ENCODE results near the gene ANKDD1A.
A peak's percentile ranks its signal among the peaks of the same experiment; 100 is the strongest.

Gene ANKDD1A

DNA sequence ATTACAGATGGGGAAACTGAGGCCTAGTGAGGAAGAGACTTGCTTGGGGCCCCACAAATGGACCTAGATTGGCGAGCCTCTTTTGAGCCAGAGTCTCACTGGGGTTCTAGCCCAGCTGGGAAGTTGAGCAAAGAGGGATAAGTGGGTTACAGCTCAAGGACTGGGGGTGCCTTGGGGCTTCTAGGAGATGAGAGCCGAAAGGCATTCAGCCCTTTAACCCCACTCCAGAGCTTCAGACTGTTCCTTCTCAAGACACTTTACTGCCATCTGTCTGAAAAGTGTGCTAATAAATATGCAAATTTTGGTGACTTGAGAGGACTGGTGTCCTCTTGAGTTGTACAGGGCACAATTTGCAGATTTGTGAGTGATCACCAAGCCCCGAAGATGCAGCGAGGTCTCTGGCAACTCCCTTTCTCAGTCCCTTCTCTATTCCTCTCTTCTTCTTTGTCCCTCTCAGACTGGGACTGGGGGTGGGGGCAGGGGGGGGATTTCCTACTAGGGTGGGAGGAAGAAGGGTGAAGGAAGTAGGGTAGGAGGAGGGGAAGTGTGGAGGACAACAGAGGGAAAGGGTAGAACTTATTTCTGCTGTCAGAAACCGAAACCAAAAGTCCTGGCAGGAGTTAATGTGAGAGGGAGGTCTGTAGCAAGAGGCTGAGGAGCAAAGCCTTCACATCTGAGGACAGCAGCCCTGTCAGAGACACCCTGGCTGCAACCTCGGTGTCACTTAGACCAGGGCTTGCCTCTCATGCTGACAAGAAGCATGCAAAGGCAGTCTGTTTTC, 16.2 kb upstream of the ANKDD1A start:
- ATAC-seq (no peak), DNase-seq (peak; percentile 30)

DNA sequence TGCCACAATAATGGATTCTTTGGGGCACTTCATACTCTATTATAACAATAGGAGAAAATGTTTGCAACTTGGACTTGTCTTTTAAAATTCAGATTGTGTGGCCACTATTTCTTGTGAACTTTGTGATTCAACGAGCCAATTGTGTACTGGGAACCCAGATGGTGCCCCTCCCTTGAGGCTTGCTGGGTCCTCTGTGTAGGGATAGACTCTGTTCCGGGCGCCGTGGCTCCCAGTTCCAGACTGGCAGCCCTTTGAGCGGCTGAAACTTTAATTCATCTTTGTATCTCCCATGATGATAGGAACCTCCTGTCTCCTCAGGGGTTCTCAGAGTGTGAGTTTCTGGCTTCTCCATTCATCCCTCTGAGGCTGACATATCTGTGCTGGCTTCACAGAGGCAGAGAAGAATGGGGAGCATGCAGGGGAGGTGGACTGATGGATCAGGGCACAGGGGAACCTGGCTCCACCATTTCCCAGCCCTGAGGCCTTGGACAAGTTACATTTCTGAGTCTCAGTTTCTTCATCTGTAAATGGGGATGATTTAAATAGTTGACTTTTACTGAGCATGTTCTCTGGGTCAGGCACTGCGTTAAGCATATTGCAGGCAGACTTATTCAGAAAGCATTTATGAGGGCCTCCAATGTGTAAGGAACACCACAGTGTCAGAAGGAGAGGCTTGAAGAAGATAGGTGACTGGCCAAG, 15.2 kb upstream of the ANKDD1A start:
- no peak for ATAC-seq
- no peak for DNase-seq

DNA sequence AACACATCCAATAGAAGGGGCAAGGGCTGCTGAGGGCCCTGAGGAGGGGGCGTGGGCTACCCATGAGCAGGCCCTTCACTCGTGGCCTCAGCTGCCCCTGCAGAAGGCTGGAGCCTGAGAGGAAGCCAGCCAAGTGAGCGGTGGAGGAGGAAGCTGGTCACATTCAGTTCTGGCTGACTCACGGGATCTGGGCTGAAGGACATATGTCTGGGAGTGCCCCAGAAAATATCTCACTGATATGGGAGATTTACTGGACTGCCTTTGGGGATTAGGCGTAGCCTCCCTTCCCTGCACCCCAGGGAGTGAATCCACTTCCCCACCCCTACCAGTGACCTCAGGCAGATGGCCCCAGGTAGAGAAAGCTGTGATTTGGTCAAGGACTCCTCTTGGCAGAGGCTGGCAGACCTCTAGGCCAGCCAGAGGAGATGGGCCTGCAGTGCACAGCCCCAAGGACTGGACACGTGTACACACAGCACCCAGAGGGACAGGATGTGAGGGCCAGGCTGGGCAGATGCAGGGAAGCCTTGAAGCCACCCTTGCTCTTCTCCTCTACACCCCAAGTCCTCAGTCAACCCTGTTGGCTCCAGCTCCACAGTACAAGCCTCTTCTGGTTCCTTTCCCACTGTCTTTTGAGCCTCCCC, 14.2 kb upstream of the ANKDD1A start:
- DNase-seq, result no peak
- no peak for ATAC-seq

DNA sequence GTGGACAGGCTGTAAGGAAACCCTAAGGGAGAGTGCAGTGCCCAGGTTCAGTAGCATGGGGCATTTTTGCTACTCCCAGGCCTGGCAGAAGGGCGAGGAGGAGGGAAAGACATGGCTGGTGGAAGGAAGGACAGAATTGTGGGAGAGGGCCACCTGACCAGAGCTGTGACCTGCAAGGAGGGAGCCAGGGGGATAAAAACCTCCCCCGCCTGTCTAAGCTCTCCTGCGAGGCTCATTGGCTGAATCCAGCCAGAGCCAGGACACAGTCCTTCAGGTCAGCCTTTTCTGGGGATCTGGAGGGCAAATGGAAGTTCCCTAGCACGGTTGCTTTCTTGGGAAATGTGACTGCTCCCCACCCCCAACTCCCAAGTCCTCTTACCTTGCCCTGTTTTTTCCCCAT, 13.3 kb upstream of the ANKDD1A start:
- DNase-seq, result no peak
- no peak for ATAC-seq

DNA sequence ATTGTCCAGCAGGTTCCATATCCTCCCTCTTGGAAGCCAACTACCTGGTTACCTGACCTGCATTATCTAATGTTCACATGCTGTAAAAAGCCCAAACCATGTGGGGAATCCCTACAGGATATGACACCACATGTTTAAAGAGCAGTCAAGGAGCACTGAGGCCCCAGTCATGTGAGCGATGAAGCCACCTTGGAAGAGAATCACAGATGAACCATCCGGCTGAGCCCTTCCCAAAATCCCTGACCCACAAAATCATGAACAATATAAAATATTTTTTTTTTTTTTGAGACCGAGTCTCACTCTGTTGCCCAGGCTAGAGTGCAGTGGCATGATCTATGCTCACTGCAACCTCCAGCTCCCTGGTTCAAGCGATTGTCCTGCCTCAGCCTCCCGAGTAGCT, 10.6 kb upstream of the ANKDD1A start:
- peak; percentile 22 for DNase-seq
- ATAC-seq, result no peak

DNA sequence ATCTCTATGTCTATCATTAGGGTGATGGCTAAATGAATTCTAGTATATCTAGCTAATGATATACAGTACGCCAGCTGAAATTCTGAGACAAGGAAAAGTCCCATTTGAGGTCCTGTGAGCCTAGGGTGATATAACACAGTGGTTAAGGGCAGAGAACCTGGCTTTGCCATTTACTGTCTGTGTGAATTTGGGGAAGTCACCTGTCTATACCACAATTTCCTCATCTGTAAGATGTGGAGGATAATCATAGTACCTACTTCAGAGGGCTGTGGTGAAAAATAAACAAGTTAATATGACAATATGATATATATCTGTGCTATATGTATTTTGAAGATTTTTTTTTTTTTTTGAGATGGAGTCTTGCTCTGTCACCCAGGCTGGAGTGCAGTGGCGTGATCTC, 9.8 kb upstream of the ANKDD1A start:
- DNase-seq (no peak), ATAC-seq (no peak)

DNA sequence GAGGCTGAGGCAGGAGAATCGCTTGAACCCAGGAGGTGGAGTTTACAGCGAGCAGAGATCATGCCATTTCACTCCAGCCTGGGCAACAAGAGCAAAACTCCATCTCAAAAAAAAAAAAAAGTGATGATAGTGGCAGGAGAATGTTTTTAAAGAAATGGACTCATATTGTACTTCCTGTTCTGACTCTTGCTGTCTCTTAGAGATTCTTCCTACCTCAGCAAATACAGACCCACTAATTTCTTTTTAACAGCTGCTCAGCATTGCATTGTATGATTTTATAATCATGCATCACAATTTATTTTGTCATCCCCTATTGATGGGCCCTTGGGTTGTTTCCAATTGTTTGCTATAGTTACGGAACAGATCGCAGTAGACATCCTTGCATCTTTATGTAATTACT, 8.8 kb upstream of the ANKDD1A start:
- DNase-seq (no peak), ATAC-seq (no peak)

DNA sequence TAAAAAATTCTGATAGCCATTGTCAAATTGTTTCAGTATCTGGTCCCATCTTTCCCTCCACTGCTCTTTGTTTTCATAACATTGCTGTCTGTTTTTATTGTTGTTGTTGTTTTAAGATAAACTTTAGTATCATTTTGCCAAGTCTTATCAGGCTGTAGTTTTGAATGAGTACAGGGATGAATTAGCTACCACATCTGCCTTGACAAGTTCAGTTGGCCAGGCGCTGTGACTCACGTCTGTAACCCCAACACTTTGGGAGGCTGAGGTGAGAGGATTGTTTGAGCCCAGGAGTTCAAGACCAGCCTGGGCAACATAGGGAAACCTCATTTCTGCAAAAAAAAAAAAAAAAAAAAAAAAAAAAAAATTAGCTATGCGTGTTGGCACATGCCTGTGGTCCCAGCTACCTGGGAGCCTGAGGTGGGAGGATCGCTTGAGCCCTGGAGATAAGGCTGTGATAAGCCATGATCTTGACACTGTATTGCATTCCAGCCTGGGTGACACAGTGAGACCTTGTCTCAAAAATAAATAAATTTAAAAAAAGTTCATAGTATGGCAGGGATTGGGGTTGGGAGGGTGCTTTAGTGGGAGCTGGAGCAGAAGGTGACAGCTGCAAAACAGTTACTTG, 8.3 kb upstream of the ANKDD1A start:
- ATAC-seq, result no peak

DNA sequence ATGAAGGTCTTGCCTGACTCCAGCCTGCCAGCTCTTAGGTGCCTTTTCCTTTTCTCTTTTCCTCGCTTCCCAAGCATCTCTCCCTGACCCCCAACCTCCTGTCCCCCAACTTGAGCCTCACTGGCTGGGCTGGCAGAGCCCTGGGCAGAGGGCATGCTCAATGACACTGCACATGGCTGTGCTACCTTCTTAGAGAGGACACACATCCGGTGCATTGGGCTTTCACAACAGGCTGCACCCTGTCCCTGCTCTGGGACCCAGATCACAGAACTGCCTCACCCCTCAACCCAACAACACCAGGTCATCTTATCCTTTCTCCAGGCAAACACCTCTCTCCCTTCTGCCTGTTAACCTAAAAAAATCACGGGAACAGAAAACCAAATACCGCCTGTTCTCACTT, 7.5 kb upstream of the ANKDD1A start:
- ATAC-seq, result no peak
- no peak for DNase-seq

More for the DNA sequence above, 8.3 kb upstream of the ANKDD1A start:
- no peak for DNase-seq

DNA sequence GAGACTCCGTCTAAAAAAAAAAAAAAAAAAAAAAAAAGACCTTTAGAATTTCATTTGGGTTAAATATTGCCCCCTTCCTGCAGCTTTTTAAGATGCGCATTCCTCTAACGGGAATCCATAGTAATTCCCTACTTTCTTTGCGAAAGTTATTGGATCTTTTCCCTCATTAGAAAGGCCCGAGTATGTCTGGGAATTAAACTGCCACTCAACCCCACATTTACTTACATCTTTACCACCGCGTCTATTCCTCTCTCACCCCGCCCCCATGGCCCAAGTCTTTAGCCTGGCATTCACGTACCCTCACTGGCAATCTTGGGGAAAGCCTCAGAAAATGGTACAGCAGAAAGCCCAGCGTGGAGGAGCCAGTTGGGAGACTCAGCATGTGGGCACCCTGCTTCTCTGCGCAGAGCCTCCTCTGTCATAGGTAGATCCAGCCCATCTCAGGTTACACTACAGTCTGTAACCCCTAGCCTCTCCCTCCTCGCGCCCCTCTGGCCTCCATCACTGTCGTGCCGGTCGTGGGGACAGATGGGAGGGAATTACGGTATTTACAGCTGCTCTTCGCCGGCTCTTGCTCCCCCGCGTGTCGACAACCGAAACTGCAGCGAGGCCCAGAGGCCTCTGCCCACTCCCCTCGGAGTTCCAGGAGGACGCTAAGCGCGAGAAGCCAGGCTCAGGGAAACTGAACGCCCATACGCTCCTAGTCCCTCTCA, 6.4 kb upstream of the ANKDD1A start:
- ATAC-seq (peak; percentile 92), DNase-seq (peak; percentile 88)

DNA sequence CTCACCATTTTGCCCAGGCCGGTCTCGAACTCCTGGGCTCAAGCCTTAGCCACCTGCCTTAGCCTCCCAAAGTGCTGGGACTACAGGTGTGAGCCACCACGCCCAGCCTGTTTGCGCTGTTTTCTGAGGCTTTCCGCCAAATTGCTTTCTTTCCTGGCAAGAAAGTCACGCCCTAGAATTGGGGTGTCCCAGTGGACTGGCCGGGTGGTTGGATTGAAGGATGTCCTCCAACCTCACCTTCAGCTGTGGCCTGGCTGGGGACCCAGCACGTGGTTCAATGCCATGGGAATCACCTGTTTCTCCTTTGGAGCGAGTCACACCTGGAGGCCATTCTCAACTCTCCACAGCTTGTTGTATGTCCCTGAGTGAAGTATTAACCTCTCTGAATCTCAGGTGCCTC, 5.8 kb upstream of the ANKDD1A start:
- ATAC-seq (no peak), DNase-seq (no peak)

DNA sequence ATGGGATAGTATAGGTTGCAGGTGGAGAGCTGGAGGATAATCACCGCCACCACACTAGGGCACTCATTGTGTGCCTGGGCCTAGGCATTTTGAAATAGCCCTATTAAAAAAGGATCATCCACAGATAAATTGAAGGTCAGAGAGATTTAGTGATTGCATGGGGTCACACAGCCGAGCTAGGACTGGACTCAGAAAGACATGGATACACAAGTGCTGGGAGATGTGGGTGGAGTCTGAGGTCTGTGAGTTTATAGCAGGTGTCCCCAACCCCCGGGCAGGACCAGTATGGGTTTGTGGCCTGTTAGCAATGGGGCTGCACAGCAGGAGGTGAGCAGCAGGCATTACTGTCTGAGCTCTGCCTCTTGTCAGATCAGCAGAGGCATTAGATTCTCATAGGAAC, 5.3 kb upstream of the ANKDD1A start:
- DNase-seq, result no peak
- ATAC-seq, result no peak

DNA sequence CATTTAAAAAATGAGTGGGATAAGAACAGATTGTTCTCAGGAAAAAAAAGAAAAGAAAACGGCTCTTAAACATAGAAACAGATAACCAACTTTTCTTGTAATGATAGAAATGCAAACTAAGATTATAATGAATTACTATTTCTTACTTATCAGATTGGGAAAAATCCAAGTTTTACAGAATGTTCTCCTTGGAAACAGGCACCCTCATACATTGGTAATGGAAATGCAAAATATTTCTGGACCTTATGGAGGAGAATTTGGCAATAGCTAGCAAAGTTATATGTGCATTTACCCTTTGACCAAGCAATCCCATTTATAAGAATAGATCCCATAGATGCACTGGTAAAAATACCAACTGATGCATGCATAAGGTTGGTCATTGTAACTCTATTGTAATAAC, 3.7 kb upstream of the ANKDD1A start:
- DNase-seq, result no peak

DNA sequence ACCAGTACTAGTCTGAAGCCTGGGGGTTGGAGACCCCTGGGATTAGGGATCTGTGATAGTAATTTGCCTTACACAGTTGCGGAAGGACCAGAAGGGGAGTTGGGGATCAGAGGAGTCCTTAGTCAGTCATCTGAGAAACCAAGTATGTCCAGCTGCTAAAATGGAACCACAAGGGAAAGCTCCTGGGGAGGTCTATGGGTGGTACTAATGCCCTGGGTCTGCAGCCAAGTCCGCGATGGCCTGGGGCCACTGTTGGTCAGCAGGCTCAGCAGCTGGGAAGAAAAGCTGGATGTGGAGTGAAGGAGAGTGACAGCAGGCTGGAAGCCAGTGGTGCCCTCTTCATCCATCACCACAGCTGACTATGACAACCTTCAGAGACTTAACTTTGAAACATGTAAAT, 2.2 kb upstream of the ANKDD1A start:
- DNase-seq, result no peak
- ATAC-seq, result no peak

More for the DNA sequence above, 3.7 kb upstream of the ANKDD1A start:
- no peak for ATAC-seq

DNA sequence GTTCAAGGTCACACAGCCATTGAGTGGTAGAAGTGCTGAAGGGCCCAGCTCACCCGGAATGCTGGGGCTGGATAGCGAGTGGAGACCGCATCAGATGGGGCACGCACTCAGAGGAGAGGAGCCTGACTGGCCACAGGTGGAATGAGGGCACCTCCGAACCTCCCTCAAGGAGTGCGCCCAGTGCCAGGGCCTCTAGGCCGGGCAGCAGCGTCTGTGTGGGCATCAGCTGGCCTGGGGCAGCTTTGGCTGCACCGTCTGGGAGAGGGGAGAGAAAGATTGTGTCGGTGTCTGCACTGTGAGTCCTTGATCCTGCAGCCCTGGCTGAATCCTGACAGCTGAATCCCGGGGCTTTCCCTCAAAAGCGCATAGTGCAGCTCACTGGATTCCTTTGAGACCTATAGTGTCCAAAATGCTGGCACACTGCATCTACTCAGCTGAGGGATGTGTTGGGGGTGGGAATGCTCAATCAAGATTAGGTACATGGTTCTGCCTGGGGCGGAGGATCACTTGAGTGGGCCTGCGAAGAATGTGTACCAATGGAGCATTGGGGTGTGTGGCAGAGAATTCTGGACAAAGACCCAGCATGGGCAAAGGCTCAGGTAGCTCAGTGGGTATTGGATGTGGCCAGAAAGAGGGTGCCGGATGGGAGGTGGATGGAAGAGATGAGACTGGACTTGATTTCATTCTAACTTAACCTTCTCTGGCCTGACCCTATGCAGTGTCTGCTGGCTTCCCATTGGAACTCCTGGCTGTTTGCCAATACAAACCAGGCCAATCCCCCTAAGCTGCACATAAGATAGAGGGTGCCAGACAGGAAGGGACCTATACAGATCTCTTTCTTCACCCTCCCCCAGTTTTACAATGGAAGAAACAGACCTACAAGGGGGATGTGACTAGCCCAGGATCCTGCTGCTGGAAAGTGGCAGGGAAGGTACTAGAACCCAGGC, 950 bp downstream of the ANKDD1A start:
- ATAC-seq (no peak), DNase-seq (no peak)

DNA sequence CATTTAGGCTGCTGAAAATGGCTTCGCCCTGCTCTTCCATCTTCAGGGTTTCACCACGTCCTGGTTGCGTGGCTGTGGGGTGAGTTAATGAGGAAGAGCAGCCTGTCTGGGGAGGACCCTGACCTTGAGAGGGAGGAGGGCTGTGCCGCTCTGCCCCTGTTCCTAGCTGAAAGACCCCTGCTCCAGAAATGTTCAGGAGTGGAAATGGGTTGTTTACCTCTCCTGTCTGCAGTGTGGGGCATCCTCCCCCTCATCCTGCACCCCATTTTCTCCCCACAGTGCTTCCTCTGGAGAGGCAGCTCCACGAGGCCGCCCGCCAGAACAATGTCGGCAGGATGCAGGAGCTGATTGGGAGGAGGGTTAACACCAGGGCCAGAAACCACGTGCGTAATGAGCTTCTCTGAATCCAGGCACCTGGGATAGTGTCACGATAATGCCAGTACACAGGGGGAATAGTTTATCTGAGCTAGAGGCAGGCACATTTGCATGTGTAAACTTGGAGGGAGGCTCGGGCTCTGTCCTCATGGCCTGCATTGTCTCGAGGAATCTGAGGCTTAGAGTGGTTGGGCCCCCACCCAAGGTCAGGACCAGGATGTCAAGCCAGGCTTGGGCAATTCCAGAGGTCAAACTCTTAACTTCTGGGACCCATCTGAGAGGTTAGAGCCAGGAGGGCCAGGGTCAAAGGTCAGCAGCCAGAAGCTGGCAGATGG, 4.0 kb downstream of the ANKDD1A start:
- ATAC-seq (no peak), DNase-seq (no peak)

DNA sequence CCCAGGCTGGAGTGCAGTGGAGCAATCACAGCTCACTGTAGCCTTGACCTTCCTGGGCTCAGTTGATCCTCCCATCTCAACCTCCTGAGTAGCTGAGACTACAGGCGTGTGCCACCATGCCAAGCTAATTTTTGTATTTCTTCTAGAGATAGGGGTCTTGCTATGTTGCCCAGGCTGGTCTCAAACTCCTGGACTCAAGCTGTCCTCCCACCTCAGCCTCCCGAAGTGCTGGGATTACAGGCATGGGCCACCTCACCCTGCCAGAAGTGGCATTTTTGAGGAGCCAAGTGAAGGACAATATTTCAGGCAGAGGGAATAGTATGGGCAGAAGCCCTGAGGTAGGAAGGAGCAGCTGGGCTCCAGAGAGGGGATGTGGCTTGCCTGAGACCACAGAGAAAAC, 4.7 kb downstream of the ANKDD1A start:
- no peak for DNase-seq
- ATAC-seq, result no peak

DNA sequence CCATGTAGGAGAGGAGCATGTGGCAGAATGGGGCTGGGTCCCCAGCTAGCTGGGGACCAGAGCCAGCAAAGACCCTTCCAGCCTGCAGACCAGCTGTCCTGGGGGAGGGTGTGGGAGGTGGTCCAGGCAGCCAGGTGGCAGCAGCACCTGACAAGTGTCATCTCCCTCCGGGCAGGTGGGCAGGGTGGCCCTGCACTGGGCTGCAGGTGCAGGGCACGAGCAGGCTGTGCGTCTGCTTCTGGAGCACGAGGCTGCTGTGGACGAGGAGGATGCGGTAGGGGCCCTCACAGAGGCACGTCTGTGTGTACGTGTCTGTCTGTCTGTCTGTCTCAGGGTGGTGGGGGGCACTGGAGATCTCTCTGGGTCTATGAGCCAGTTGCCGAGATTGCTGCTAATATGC, 5.5 kb downstream of the ANKDD1A start:
- ATAC-seq (no peak), DNase-seq (no peak)

DNA sequence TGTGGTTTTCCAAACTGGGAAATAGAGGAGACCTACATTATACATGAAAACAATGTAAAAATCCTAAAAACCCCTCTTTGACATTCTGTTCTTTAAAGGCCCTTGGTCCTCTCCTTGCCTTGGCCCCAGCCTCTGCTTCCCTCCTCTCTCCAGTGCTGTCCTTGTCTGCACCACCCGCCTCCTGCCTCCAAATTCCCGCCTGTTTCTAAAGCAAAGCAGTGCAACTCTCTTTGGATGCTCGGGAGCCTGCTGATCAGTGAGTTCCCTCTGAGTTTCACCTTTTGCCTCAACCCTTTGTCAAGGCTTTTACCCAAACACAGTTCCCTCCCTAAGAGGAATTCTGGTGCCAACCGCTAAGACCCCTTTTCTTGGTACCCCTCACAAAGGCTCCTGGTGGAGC, 8.0 kb downstream of the ANKDD1A start:
- ATAC-seq, result no peak

DNA sequence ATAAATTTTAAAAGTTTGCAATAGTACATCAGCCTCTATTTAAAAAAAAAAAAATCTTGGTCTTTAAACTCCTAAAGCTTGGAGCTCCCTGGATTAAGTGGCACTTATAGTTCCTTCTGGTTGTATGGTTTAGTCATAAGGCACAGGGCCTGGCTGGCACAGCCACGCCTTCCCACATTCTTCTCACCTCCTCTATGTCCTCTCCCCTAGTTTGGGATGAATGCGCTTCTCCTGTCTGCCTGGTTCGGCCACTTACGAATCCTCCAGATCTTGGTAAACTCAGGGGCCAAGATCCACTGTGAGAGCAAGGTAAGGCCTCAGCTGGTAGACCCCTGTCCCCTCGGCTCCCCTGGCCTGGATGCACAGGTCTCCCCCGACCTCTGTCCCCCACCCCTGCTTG, 10.0 kb downstream of the ANKDD1A start:
- ATAC-seq, result no peak

More for the DNA sequence above, 8.0 kb downstream of the ANKDD1A start:
- no peak for DNase-seq

More for the DNA sequence above, 10.0 kb downstream of the ANKDD1A start:
- DNase-seq, result no peak
